KMS-11 (cell line): Measurements from ENCODE around the gene TMEM225B.

Source experiments
- H2AFZ ChIP-seq: fragments of 200-600 bp; sonication (generic); 2 replicates; pipeline ENCODE4 v1.6.1; 2016; ENCODE audit warnings: antibody characterized with exemption, mixed run types, low read depth
- H3K27ac ChIP-seq: fragments of 200-600 bp; sonication (generic); 2 replicates; pipeline ENCODE4 v1.6.1; 2016; ENCODE audit warnings: mild to moderate bottlenecking, mixed run types
- H3K27me3 ChIP-seq: fragments of 200-600 bp; sonication (generic); 2 replicates; pipeline ENCODE4 v1.6.1; 2017; ENCODE audit warnings: mild to moderate bottlenecking, low read depth, mixed run types, moderate library complexity; ENCODE audit not compliant: insufficient read depth
- H3K36me3 ChIP-seq: fragments of 200-600 bp; sonication (generic); 2 replicates; pipeline ENCODE4 v1.6.1; 2017; ENCODE audit warnings: mild to moderate bottlenecking, mixed run types; ENCODE audit not compliant: insufficient read depth
- H3K4me1 ChIP-seq: fragments of 200-600 bp; sonication (generic); 2 replicates; pipeline ENCODE4 v1.6.1; 2016; ENCODE audit warnings: mild to moderate bottlenecking, low read depth, mixed run types; ENCODE audit not compliant: poor library complexity, severe bottlenecking
- H3K4me2 ChIP-seq: fragments of 200-600 bp; sonication (generic); 2 replicates; pipeline ENCODE4 v1.7.0; 2016; ENCODE audit warnings: mild to moderate bottlenecking, mixed run types
- H3K4me3 ChIP-seq: fragments of 200-600 bp; sonication (generic); IDR thresholded peaks from 2 replicates; pipeline ENCODE4 v1.6.1; 2017; ENCODE audit warnings: low read depth, low read length, mixed read lengths; ENCODE audit not compliant: insufficient read depth
- H3K79me2 ChIP-seq: fragments of 200-600 bp; sonication (generic); 2 replicates; pipeline ENCODE4 v1.6.1; 2016; ENCODE audit warnings: low read depth, mixed run types; ENCODE audit not compliant: insufficient read depth
- H3K9ac ChIP-seq: fragments of 200-600 bp; sonication (generic); 2 replicates; pipeline ENCODE4 v1.6.1; 2016; ENCODE audit warnings: mild to moderate bottlenecking, mixed run types
- H4K20me1 ChIP-seq: fragments of 200-600 bp; sonication (generic); 2 replicates; pipeline ENCODE4 v1.6.1; 2016; ENCODE audit warnings: mild to moderate bottlenecking, mixed run types; ENCODE audit not compliant: insufficient read depth
- TF ChIP-seq, protein P1 (sequence below): fragments of 200-600 bp; sonication (generic); conservative IDR thresholded peaks from 2 replicates; pipeline ENCODE4 v1.6.1; 2017; ENCODE audit warnings: low read depth, mild to moderate bottlenecking, antibody characterized with exemption, low read length, moderate library complexity, mixed read lengths

The TMEM225B gene

DNA sequence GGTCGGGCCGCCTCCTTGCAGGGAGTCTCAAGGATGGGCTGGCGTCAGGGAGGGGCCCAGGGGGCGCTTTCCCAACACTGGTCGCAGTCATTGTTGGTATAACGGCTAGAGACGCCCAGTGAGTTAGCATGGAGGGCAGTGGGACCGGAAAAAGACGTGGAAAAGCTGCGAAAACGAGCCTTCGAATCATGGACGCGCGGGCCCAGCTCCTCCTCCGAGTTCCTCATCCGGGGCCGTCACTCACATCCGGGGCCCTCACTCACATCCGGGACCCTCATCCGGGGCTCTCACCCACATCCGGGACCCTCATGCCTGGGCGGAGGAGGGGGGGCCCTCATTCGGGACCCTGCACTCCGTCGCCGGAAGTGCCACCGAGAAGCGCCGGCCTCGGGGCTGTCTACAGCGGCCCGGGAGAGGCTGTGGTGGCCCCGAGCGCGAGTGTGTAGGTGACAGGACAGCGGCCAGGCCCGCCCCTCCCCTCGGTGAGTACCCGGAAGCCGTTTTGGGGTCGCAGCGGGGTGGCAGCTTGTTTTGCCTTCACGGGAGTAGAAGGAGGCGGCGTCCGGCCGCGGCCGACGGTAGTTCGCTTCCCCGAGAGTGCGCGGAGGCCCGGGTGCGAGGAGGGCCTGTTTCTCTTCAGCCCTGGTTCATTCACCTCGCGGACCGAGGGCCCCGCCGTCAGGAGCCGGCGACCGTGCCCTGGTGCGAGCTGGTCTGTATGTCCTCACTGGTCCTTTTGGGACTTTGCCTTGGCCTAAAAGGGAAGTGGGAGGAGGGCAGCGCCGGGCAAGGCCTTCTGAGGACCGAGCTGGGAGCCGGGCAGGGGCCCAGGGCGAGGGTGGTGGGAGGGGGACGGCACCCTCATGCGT lies 39.5 kb upstream of the TMEM225B start, which contains the start of gene ZNF655:
Gene ZNF655 (plus strand): TSS at position 337 of the 869 bp plus-strand sequence. CDS start 1,918 bp downstream, outside the sequence.
- peaks cover 20% of the 10 kb centered on the region for H3K4me1 ChIP-seq
- H3K4me3 ChIP-seq: no peak within 1 kb of the TSS
- H3K27me3 ChIP-seq: no peaks in the 10 kb centered on the region
- no peaks in the 10 kb centered on the region for H4K20me1 ChIP-seq
- peak within 1 kb of the TSS; percentile 70 for H3K27ac ChIP-seq
- peak within 1 kb of the TSS; percentile 34 for H3K4me2 ChIP-seq
- peak within 1 kb of the TSS; percentile 73 for H3K9ac ChIP-seq
- H3K36me3 ChIP-seq: peaks cover 9% of the 10 kb centered on the region; the same call in 1 of the 2 replicates
- H3K79me2 ChIP-seq: peaks cover 22% of the 10 kb centered on the region
- H2AFZ ChIP-seq: peak within 1 kb of the TSS; percentile 73
- TF ChIP-seq, protein P1, sequence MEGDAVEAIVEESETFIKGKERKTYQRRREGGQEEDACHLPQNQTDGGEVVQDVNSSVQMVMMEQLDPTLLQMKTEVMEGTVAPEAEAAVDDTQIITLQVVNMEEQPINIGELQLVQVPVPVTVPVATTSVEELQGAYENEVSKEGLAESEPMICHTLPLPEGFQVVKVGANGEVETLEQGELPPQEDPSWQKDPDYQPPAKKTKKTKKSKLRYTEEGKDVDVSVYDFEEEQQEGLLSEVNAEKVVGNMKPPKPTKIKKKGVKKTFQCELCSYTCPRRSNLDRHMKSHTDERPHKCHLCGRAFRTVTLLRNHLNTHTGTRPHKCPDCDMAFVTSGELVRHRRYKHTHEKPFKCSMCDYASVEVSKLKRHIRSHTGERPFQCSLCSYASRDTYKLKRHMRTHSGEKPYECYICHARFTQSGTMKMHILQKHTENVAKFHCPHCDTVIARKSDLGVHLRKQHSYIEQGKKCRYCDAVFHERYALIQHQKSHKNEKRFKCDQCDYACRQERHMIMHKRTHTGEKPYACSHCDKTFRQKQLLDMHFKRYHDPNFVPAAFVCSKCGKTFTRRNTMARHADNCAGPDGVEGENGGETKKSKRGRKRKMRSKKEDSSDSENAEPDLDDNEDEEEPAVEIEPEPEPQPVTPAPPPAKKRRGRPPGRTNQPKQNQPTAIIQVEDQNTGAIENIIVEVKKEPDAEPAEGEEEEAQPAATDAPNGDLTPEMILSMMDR: no peak

- Histone ChIP-seq H2AFZ (peak overlapping the region; percentile 73), H3K4me3 (no peak overlapping the region), H3K27ac (peak overlapping the region; percentile 70), H3K36me3 (peaks cover 12% of the 10 kb centered on the region; the same call in 1 of the 2 replicates), H4K20me1 (no peaks in the 10 kb centered on the region), H3K4me2 (peak overlapping the region; percentile 34), H3K4me1 (peaks cover 20% of the 10 kb centered on the region), H3K9ac (peak overlapping the region; percentile 73), H3K79me2 (peaks cover 22% of the 10 kb centered on the region), H3K27me3 (no peaks in the 10 kb centered on the region)
- TF ChIP-seq, protein P1: no peak
Observed at GRCh38 chr7:99559175-99559915, 38.7 kb upstream of the TMEM225B start.

DNA sequence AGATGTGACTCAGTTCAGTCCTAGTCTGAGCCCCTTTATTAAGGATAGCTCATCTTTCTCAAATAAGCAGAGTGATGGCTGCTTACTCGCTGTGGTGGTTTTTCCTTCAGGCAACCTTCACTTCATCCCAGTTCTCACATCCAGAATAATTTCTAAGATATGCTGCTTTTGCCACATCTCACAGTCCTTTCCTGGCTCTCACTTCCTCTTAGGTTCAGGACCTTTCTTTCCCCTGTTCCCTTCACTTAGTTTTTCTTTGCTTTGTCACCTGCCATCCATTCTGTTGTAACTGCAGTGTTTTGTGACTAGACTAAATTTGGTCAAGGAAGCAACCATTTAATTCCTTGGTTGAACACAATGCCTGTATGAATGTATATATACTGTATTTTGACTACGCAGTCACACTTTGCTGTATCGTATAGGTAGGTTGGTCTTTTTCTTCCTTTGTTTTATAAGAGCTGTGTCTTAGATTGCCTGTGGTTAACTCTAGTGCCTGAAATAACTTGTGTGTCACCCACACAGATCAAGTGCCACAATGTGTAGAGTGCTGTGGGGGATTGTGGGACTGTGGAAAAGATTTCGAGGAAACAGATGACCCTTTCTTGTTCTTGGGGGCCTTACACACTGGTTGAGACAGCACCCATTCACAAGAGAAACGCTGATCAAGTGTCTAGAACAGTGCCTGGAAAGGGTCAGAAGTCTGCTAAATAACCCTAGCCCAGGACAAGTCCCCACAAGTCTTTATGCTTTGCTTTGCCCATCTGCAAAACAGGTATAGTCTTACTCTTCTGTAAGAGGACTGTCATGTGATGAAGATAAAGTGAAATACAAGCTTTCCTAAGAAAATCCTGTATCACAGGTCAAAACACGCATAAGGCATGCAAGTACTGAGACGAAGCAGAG lies 37.0 kb upstream of the TMEM225B start:
- H3K79me2 ChIP-seq: peaks cover 22% of the 10 kb centered on the region
- H3K4me1 ChIP-seq: peaks cover 20% of the 10 kb centered on the region
- no peak overlapping the region for H3K9ac ChIP-seq

More for the DNA sequence above, 37.0 kb upstream of the TMEM225B start:
- Histone ChIP-seq H3K4me3 (no peak overlapping the region), H3K27ac (no peak overlapping the region), H2AFZ (no peak overlapping the region), H4K20me1 (no peaks in the 10 kb centered on the region), H3K27me3 (no peaks in the 10 kb centered on the region), H3K36me3 (peaks cover 14% of the 10 kb centered on the region; the same call in 1 of the 2 replicates), H3K4me2 (no peak overlapping the region)
- TF ChIP-seq, protein P1: no peak
